T1000 (cell line): ENCODE measurements around the gene APCDD1.

ENCODE experiments used
- DNase-seq: peaks from one replicate; lab custom pipeline; 2025; ENCODE audit warnings: mixed read lengths; lab: John Stamatoyannopoulos, UW

The APCDD1 gene

GRCh38 chr18:10453806-10454680 is at the start of gene APCDD1:
APCDD1 (plus strand) TSS chr18:10454635; CDS start chr18:10454982, 347 bp downstream.
- no peak for DNase-seq

GRCh38 chr18:10405014-10405493 is 49.4 kb upstream of the APCDD1 start:
- no peak for DNase-seq

- no peak for DNase-seq
Measured at GRCh38 chr18:10405816-10406663, 48.4 kb upstream of the APCDD1 start.

GRCh38 chr18:10408131-10408530 is 46.3 kb upstream of the APCDD1 start:
- DNase-seq, result no peak

- no peak for DNase-seq
Measured at GRCh38 chr18:10409041-10409440, 45.4 kb upstream of the APCDD1 start.

GRCh38 chr18:10410472-10411308 is 43.7 kb upstream of the APCDD1 start:
- no peak for DNase-seq

- no peak for DNase-seq
Measured at GRCh38 chr18:10412933-10413332, 41.5 kb upstream of the APCDD1 start.

GRCh38 chr18:10413722-10414121 is 40.7 kb upstream of the APCDD1 start:
- no peak for DNase-seq

- no peak for DNase-seq
Measured at GRCh38 chr18:10414293-10414842, 40.1 kb upstream of the APCDD1 start.

- DNase-seq, result no peak
Measured at GRCh38 chr18:10416065-10416464, 38.4 kb upstream of the APCDD1 start.

GRCh38 chr18:10417191-10417590 is 37.2 kb upstream of the APCDD1 start:
- no peak for DNase-seq

- DNase-seq, result no peak
Measured at GRCh38 chr18:10417664-10418063, 36.8 kb upstream of the APCDD1 start.

- no peak for DNase-seq
Measured at GRCh38 chr18:10418836-10419235, 35.6 kb upstream of the APCDD1 start.

- DNase-seq, result no peak
Measured at GRCh38 chr18:10419420-10420103, 34.9 kb upstream of the APCDD1 start.

GRCh38 chr18:10420561-10421352 is 33.7 kb upstream of the APCDD1 start:
- DNase-seq, result no peak

- DNase-seq, result no peak
Measured at GRCh38 chr18:10421859-10422258, 32.6 kb upstream of the APCDD1 start.

- DNase-seq, result no peak
Measured at GRCh38 chr18:10422731-10423130, 31.7 kb upstream of the APCDD1 start.

GRCh38 chr18:10424585-10425307 is 29.7 kb upstream of the APCDD1 start:
- DNase-seq, result no peak

- no peak for DNase-seq
Measured at GRCh38 chr18:10430677-10431076, 23.8 kb upstream of the APCDD1 start.
